NCI-H2107 treated with DMSO at 0.1 percent for 48 hours (cell line): Measurements from ENCODE around the gene KRTAP5-5.
A peak's percentile ranks its signal among the peaks of the same experiment; 100 is the strongest.
"Not testable (repeated sequence)": the region's sequence is repeated elsewhere in the genome, so short reads cannot be mapped to it uniquely, and the experiment has no call there.

ENCODE experiments used
- DNase-seq: peaks from one replicate; lab custom pipeline; 2025; ENCODE audit not compliant: unreplicated experiment; lab: John Stamatoyannopoulos, UW

The KRTAP5-5 gene

GRCh38 chr11:1640076-1640946 lies 10.7 kb downstream of the KRTAP5-5 start:
- no peak for DNase-seq

GRCh38 chr11:1641096-1641495 lies 11.5 kb downstream of the KRTAP5-5 start:
- no peak for DNase-seq

- DNase-seq = no peak
These were observed 12.9 kb downstream of the KRTAP5-5 start for GRCh38 chr11:1642288-1643145.

GRCh38 chr11:1643146-1643690 lies 13.6 kb downstream of the KRTAP5-5 start:
- no peak for DNase-seq

DNA sequence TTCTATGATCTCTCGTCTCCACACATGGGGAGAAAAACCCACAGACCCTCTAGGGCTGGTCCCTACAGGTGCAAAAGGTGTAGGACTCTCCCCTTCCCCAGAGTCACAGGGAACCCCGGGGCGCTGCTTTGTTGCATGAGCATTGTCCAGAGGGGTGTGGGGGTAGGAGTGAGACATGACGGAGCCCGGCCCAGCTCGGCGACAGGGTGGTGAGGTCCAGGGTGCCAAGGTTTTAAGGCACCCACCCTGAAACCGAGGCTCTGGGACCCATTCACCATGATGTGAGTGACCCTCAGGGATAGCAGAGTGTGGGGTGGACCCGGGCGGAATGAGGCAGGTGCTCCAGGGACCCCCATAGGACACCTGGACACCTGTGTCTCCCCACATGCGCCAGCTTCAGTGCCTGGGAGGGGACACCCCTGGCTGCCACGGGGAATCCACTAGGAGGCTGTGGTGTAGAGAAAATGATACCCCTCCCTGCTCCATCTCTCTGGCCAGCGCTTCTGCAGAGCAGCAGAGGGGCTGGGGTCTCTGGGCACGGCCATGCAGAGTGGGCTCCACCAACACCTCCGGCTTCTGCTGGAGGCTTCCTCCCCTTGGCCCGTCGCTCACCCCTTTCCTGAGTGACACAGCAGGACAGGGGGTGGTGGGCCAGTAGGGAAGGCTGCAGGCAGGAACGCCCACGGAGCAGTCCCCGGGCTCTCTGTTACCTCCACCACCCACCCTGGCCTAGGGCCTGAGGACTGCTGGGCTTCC lies 15.2 kb downstream of the KRTAP5-5 start:
- no peak for DNase-seq

DNA sequence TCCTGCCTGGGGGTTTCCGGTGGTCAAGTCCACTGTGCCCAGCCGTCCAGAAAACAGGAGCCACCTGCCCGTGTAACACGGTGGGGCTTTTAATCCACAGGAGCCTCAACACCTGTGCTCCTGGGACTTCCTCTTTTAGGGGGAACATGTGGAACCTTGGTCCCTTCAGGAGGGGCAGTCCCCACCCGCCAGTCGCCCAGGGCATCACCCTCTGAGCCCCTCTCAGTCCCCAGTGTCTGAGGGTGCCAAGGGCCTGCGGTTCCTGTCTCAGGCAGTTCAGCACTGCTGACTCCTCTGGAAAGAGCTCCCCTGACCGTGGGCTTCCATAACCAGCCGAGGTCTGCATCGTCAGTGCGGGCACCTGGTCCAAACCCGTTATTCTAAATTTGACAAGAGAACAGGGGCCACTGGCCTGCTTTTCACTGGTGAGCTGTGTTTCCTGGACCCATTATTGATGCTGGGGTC lies 15.8 kb downstream of the KRTAP5-5 start:
- no peak for DNase-seq

- not testable (repeated sequence) for DNase-seq
These were observed 17.0 kb downstream of the KRTAP5-5 start for GRCh38 chr11:1646540-1646939.

DNA sequence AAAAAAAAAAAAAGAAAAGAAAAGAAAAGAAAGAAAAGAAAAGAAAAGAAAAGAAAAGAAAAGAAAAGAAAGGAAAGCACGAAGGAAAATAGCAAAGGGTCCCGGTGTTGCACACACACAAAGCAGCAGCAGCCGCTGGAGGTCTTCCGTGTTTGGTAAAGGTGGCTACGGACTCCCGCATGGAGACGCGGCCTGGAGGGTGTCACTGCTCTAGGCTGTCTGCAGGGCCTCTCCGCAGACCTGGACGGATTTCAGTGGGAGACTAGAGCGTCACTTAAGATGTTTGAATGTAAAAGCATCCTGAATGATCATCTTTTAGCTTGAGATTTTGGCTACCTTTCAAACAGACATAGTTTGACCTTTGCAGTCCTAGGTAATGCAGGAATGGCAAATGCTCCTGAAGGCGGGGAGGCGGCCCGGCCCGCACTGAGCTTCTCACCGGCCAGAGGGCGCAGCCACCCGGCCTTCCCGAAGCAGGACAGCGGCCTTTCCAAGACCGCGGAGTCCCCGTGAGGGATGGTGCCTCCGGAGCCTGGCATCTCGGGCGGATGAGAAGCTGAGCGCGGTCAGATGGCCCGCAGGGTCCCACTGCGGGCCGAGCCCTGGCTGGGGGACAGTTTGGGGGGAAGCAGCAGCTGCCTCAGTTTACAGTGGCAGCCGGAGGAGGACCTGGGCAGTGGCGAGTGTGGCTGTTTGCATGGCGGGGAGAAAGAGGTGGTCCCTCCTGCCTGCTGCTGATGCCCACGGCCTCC lies 18.5 kb downstream of the KRTAP5-5 start:
- no peak for DNase-seq

DNA sequence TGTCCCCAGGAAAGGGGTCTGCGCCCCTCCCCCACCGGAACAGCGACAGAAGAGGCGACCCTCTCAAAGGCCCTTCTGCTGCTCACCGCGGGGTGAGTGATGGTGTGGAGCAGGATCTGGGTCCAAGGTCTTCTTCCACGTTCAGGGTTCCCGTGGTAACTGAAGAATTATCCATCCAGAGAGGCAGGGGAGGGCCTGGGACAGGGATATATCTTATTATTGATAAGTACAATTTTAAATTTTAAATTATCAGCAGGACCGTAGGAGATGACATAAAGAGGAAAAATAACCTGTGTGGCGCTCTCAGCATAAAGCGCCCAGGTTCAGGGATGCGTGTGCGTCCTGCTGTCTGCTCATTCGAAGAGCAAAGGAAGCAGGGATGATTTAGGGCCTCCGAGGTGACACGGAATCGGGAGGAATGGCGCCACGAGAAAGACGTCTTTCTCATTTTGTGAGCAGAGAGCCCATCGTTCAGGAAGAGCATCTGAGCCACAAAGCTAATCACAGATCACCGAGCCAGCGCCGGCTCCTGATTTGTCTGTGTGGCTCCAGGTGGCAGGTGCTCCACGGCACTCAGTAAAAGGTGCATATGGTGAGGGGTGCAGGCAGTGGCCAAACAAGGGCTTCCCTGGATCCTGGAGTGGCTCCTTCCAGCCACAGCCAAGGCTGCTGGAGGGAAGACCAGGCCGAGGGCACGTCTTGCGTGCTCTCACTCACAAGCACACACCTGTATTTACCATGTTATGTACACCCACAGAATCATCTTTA lies 19.3 kb downstream of the KRTAP5-5 start:
- DNase-seq = peak; percentile 13

GRCh38 chr11:1650034-1650917 lies 20.7 kb downstream of the KRTAP5-5 start:
- no peak for DNase-seq

GRCh38 chr11:1650918-1651262 lies 21.3 kb downstream of the KRTAP5-5 start:
- no peak for DNase-seq

GRCh38 chr11:1651411-1651980 lies 21.9 kb downstream of the KRTAP5-5 start:
- no peak for DNase-seq

DNA sequence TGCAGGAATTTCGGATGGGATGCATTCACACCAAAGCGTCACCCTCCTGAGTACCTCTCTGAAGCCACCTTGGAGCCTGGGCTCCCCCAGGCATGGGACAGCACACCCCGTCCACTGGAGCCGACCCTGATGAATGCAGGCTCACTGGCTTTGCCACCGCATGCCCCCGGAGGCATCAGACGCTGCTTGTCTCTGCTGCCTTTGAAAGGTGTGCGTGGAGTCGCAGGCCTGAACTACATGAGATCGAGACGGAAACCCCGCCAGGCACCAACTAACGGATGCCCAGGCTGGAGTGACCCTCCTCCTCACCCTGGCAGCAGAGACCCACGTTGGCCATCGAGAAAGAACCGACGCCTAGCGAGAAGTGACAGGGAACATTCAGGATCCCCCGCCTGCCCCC lies 22.5 kb downstream of the KRTAP5-5 start:
- no peak for DNase-seq

DNA sequence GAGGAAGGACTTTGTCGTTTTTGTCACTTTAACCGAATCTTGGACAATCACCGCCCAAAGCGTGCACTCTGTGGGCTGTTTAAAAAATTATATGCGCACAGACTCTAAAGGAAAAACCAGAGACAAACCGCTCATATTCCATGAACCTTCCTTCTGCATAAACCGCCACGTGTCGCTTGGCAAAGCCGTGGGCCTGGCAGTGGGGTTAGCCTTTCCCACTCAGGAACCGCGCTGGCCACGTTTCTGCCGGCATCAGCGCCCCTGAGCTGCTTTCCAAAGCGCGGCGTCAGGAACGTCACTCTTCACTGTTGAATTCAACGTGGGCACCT lies 22.8 kb downstream of the KRTAP5-5 start:
- no peak for DNase-seq

GRCh38 chr11:1652771-1653540 lies 23.4 kb downstream of the KRTAP5-5 start:
- no peak for DNase-seq

- DNase-seq = no peak
These were observed 24.2 kb downstream of the KRTAP5-5 start for GRCh38 chr11:1653541-1654387.
